HG03439 (cell line): ENCODE data around the gene EPB41L2.
"Not testable (repeated sequence)": the region's sequence is repeated elsewhere in the genome, so short reads cannot be mapped to it uniquely, and the experiment has no call there.

Experiments
- ATAC-seq: cut with Tn5 transposase; IDR thresholded peaks from one replicate; pipeline ENCODE4 v1.9.1; 2021; ENCODE audit warnings: mild to moderate bottlenecking, moderate library complexity; ENCODE audit not compliant: unreplicated experiment

Gene EPB41L2

DNA sequence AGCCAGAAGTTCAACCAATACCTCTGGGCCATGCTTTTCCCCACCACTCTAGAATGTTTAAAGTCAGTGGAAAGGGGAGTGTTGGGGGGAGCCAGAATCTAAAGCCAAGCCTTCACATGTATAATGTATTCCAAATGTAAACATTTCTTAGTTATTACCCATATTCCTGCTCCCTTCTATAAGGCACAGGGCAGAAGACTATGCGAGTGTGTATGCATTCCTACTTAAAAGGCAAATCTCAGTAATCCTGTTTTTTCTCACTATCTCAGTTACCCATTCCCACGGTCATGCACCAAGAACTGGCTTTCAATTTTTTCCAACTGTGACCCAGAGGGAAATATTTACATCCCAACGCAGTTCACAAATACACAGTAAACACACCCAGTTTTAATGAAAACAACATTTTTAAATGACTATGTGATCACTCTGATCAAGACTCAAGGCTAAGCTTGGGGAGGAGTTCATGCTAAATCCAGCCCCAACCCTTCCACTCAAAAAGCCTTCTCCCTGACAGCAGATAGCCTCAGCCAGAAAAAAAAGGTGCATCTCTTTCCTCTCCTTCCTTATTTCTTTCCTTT lies 57.5 kb downstream of the EPB41L2 start:
- ATAC-seq, result no peak

- no peak for ATAC-seq
Measured at GRCh38 chr6:131004936-131005335, 58.1 kb downstream of the EPB41L2 start.

- ATAC-seq, result no peak
Measured at GRCh38 chr6:131004387-131004755, 58.7 kb downstream of the EPB41L2 start.

- ATAC-seq, result no peak
Measured at GRCh38 chr6:131003488-131004386, 59.3 kb downstream of the EPB41L2 start.

DNA sequence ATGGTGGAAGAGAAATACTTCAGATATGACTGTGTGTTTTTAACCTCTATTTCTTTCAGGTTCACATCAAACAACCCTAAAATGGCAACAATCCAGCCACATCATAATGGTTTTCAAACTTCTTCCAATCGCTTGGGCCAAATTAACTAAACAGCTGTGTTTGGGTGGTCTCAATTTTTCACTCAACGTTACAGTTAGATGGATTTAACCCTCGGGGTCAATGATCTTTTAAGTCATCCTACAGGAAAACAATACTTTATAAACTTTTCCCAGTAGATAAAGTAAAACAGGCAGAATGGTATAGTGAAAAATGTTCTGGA lies 60.4 kb downstream of the EPB41L2 start:
- ATAC-seq, result no peak

GRCh38 chr6:131001945-131002660 lies 60.9 kb downstream of the EPB41L2 start:
- ATAC-seq, result no peak

- ATAC-seq, result no peak
Measured at GRCh38 chr6:131001111-131001736, 61.8 kb downstream of the EPB41L2 start.

DNA sequence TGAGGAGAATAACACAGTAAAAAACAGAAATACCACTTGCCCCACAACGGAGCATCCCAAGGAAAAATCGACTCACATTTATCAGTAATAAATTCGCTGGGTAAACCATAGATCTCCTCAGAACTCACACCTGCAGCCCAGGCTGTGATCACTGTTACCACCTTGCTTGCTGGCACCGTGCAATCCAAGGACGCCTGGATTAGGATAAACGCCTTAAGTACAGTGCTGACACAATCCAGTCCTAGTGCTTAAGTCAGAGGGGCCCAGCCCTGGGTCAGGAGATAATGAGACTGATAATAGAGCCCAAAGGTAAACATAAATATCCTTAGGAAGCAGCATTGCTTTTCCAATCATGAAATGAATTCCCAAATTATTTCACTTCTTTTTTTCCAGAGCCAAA lies 62.5 kb downstream of the EPB41L2 start:
- ATAC-seq, result no peak

DNA sequence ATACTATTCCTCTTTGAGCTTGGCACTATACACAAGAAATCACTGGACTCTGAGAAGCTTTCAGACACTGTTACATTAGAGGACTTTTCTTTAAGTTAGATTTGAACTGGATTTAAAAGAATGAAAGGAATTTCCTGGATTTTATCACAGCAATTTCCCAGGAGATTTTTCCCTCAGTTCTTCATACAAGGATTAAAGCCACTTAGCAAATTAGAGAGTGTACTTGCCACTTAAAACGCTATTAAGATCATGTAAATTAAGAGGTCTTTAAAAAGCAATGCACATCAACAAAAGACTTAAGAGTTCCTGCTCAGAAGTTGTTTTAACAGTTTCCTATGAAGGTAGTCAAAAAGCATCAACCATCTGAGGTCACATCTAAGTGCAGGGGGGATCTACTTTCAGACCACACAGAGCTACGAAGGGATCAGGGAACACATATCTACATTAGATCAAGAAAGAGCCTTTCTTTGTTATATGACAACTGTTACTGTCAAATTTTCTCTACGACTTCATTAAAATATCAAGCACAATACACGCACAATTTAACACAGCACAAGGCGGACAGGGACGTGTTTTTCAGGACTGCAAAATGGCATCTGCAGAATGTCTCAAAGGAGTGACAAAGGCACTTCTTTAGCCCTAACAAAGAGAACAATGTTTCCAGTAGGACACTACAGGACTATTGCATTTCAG lies 65.8 kb downstream of the EPB41L2 start:
- ATAC-seq, result no peak

DNA sequence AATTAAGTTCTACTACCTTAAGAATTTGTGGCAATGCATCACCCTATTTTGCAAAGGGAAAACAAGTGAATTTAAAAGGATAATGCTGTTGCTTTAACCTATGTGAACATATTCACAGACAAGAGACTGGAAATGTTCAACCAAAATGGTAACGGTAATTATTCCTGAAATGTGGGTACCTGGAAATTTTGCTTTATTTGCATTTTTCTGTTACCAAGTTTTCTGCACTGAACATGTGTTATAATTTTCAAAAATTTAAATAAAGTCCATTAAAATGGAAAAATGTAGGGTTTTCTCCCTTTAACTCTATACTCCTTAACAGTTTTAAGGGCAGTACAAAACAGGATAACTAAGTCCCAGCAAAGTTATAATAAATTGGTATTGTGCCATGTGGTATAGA lies 66.4 kb downstream of the EPB41L2 start:
- ATAC-seq, result no peak

DNA sequence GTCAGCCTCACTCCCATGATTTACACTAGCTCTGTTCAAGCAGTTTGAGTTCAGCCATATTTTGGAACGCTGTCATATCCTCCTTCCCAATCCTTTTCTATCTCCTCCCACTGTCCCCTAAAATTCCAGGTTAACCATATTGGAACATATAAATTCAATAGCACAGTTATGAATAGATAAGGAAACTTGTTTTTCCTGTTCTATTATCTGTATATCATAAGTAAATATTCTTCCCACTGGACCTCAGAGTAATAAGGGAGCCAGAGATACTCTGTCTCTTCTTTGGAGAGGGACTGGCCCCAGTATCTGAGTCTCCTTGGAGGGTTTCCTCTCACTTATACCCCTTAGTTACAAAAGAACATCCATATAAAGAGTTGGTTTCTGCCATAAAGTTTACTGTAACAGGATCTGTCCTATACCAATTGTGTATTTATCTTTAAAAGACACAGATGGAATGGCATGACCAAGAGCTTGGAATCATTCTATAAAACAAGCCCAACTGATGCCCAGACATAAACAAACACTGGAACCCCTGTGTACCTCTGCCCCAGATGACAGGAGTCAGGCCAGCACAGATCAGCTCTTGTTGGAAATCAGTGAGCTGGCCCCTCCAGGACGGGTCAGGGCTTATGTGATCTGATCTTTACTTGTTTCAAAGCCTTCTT lies 67.1 kb downstream of the EPB41L2 start:
- no peak for ATAC-seq

DNA sequence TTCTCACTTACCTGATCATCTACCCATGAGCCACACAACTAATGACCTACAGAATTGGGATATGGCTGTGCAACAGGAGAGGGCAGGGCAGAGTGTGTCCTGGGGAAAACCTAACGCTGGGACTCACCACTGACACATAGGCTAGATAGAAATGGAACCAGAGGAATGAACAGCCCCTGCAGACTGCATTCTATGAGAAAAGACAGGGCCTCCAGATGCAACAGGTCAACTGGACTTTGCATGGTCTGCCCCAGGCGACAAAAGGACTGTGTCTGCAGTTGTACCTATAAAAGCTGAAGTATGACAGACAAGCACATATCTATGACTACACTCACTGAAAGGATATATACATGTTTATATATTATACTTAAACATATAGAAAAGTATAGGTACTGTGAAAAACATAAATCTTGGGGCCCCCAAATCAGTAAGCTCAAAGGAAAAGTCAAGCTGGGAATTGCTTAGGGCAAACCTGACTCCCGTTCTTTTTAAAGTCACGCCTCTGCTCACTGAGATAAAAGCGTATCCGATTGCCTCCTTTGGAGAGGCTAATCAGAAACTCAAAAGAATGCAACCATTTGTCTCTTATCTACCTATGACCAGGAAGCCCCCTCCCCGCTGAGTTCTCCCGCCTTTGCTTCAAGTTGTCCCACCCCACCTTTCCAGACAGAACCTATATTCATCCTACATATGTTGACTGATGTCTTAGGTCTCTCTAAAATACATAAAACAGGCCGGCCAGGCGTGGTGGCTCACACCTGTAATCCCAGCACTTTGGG lies 68.5 kb downstream of the EPB41L2 start:
- no peak for ATAC-seq

- no peak for ATAC-seq
Measured at GRCh38 chr6:130993292-130993765, 69.7 kb downstream of the EPB41L2 start.

- no peak for ATAC-seq
Measured at GRCh38 chr6:130991422-130992137, 71.5 kb downstream of the EPB41L2 start.

DNA sequence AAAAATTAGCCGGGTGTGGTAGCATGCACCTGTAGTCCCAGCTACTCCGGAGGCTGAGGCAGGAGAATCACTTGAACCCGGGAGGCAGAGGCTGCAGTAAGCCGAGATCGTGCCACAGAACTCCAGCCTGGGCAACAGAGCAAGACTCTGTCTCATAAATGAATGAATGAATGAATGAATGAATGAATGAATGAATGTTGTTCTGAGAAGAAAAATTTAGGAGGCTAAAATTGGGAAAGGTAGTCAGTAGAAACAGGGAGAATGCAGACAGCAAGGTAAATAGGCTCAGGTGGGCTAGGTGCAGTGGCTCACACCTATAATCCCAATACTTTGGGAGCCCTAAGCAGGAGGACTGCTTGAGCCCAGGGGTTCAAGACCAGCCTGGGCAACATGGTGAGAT lies 75.5 kb downstream of the EPB41L2 start:
- not testable (repeated sequence) for ATAC-seq

DNA sequence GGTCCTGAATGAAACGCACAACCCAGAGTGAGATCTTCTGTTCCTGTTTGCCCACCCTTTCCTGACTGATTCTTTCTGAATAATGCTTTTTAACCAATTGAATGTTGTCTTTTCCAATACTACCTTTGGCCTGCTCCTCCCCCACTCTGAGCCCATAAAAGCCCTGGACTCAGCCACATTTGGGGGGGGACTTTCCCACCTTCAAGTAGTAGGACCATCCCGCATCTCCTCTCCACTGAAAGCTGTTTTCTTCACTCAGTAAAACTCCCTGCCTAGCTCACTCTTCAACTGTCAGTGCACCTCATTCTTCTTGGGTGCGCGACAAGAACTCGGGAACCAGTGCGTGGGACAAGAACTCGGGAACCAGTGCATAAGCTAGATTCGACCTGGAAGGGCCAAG lies 77.9 kb downstream of the EPB41L2 start:
- no peak for ATAC-seq

GRCh38 chr6:130982941-130983456 lies 80.0 kb downstream of the EPB41L2 start:
- no peak for ATAC-seq

DNA sequence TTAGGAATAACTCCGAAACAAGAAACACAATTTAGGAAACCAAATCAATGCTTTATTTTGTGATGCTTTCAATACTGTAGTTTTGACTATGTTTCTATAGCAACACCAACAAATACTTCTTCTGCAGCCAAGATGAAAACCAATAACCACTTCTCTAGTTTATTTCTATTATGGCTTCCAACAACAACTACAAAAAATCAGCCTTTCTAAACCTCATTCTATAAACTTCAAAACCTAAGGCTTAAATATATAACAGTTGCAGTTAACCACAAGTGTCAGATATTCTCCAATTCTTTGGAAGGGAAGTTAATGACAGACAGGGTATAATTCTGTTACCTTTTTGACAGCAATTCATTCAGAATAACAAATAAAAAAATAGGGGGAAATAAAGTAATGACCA lies 80.9 kb downstream of the EPB41L2 start:
- no peak for ATAC-seq

GRCh38 chr6:130981409-130981808 lies 81.6 kb downstream of the EPB41L2 start:
- ATAC-seq, result no peak
